ENCODE data around the gene TSHZ2. TPM values are rescaled to one million over a fixed set of nuclear protein-coding genes. Genes with fewer than 3 reads are reported as not detected.
"Not testable (repeated sequence)": the region's sequence is repeated elsewhere in the genome, so short reads cannot be mapped to it uniquely, and the experiment has no call there.

TSHZ2 gene
- total RNA-seq, 1 donor from 2014 or later = 10.3 TPM

- ATAC-seq = no peak
Observed at GRCh38 chr20:52996130-52996529, 24.0 kb downstream of the TSHZ2 start.

GRCh38 chr20:52996658-52997057, 24.5 kb downstream of the TSHZ2 start:
- ATAC-seq = no peak

GRCh38 chr20:52998268-52998667, 26.1 kb downstream of the TSHZ2 start:
- no peak for ATAC-seq

GRCh38 chr20:52999040-52999439, 26.9 kb downstream of the TSHZ2 start:
- ATAC-seq = no peak

- ATAC-seq = no peak
Observed at GRCh38 chr20:53001498-53002301, 29.5 kb downstream of the TSHZ2 start.

GRCh38 chr20:53002786-53003185, 30.6 kb downstream of the TSHZ2 start:
- ATAC-seq = no peak

- peak; percentile 59 for ATAC-seq
Observed at GRCh38 chr20:53003420-53004154, 31.4 kb downstream of the TSHZ2 start.

- no peak for ATAC-seq
Observed at GRCh38 chr20:53004267-53004813, 32.2 kb downstream of the TSHZ2 start.

- no peak for ATAC-seq
Observed at GRCh38 chr20:53009979-53010735, 38.0 kb downstream of the TSHZ2 start.

- ATAC-seq = no peak
Observed at GRCh38 chr20:53011640-53012039, 39.5 kb downstream of the TSHZ2 start.

GRCh38 chr20:53013183-53013582, 41.0 kb downstream of the TSHZ2 start:
- no peak for ATAC-seq

- no peak for ATAC-seq
Observed at GRCh38 chr20:53013847-53014246, 41.7 kb downstream of the TSHZ2 start.

GRCh38 chr20:53016071-53016470, 43.9 kb downstream of the TSHZ2 start:
- ATAC-seq = no peak

GRCh38 chr20:53016534-53017042, 44.4 kb downstream of the TSHZ2 start:
- no peak for ATAC-seq

GRCh38 chr20:53017206-53017605, 45.0 kb downstream of the TSHZ2 start:
- no peak for ATAC-seq

GRCh38 chr20:53019464-53019863, 47.3 kb downstream of the TSHZ2 start:
- ATAC-seq = no peak

GRCh38 chr20:53020376-53020775, 48.2 kb downstream of the TSHZ2 start:
- no peak for ATAC-seq

- no peak for ATAC-seq
Observed at GRCh38 chr20:53020834-53021233, 48.7 kb downstream of the TSHZ2 start.

- ATAC-seq = peak; percentile 61
Observed at GRCh38 chr20:53021934-53022333, 49.8 kb downstream of the TSHZ2 start.

GRCh38 chr20:53023732-53024520, 51.8 kb downstream of the TSHZ2 start:
- no peak for ATAC-seq

GRCh38 chr20:53024653-53025052, 52.5 kb downstream of the TSHZ2 start:
- ATAC-seq = not testable (repeated sequence)

- no peak for ATAC-seq
Observed at GRCh38 chr20:53027089-53027488, 54.9 kb downstream of the TSHZ2 start.

Measured in esophagus mucosa (tissue), 1 donor.